Activated CD8-positive, alpha-beta memory T cell treated with anti-CD3 and anti-CD28 coated beads, Interleukin-2, amount 10 ng/mL, durations not matched to agents 7 days and 5 days (primary cell): ENCODE data around the gene UBE3C. TPM values are rescaled to one million over a fixed set of nuclear protein-coding genes. Genes with fewer than 3 reads are reported as not detected.
"Not testable (repeated sequence)": the region's sequence is repeated elsewhere in the genome, so short reads cannot be mapped to it uniquely, and the experiment has no call there.

Source experiments
- ATAC-seq: fragments of 150-1000 bp; cut with Tn5 transposase; one replicate; pipeline ENCODE4 v1.10.0; 2021; ENCODE audit warnings: moderate library complexity
- CTCF ChIA-PET: fragments of 350-600 bp; sonication (Branson Sonifier 250); formaldehyde crosslinking; loops from one replicate; lab custom pipeline; 2021; ENCODE audit warnings: antibody characterized with exemption; lab: Charles Lee
- DNase-seq: peaks from one replicate; pipeline ENCODE4 v3.0.0-alpha.2; 2020
- H3K27ac Mint-ChIP-seq: one replicate; pipeline ENCODE4 v1.8.0; 2021; ENCODE audit warnings: mild to moderate bottlenecking, mixed read lengths
- H3K27me3 Mint-ChIP-seq: one replicate; pipeline ENCODE4 v1.8.0; 2021; ENCODE audit warnings: mixed read lengths
- H3K36me3 Mint-ChIP-seq: one replicate; pipeline ENCODE4 v1.8.0; 2021; ENCODE audit warnings: mild to moderate bottlenecking, mixed read lengths
- H3K4me1 Mint-ChIP-seq: one replicate; pipeline ENCODE4 v1.8.0; 2021; ENCODE audit warnings: mixed read lengths
- H3K4me3 Mint-ChIP-seq: one replicate; pipeline ENCODE4 v1.8.0; 2021; ENCODE audit warnings: mild to moderate bottlenecking, moderate library complexity, mixed read lengths
- H3K9me3 Mint-ChIP-seq: one replicate; pipeline ENCODE4 v1.8.0; 2022; ENCODE audit warnings: low read depth, mixed read lengths
- total RNA-seq, 2 experiments: library from RNA; stranded (reverse); gene quantifications; one replicate each; pipeline ENCODE4 v1.2.3, GENCODE V29; 2021

Gene UBE3C
- total RNA-seq, 2 experiments from 2014 or later, result 54.8 to 62.1 TPM

DNA sequence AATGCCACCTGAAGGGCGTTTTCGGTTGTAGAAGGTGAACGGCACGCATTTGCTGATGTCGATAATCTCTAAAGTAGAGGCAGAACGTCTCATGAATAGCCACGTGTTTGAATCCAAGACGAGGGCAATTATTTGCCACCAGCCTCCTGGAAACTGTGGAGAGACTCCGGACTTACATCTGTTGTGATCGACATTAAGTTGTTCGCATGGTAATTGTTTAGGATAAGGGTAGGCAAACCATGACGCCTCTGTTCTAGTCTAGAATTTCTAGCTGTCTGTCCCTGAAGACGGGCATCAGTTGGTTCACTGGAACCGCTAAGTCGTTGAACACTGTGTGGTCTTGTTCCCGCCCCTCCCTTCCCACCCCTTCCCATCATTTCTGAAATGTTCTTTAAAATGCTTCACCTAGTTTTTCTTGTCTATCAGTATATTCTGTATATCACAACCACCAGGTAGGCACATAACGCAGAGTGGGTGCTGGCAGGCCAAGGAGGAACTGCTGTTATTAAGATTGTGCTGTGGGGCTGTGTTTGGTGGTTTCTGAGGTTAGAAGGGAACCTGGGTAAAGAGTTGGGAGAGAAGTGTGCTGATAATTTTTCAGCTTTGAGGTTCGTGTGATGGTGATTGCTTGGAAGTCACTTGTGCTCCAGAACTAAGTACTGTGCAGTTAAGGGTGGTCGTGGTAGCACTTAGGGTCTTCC is 1.2 kb downstream of the UBE3C start:
- Mint-ChIP-seq H3K27ac (peak overlapping the region; percentile 68), H3K4me3 (peak overlapping the region; percentile 76), H3K36me3 (peaks cover 34% of the 10 kb centered on the region), H3K27me3 (no peaks in the 10 kb centered on the region), H3K4me1 (peaks cover 44% of the 10 kb centered on the region), H3K9me3 (no peaks in the 10 kb centered on the region)
- ATAC-seq (no peak), DNase-seq (peak; percentile 52)
- CTCF ChIA-PET, result interaction anchor here (1.4 kb wide), 1 partner anchor 134 kb away, joined by 3 read pairs; no protein-coding TSS in a partner anchor

DNA sequence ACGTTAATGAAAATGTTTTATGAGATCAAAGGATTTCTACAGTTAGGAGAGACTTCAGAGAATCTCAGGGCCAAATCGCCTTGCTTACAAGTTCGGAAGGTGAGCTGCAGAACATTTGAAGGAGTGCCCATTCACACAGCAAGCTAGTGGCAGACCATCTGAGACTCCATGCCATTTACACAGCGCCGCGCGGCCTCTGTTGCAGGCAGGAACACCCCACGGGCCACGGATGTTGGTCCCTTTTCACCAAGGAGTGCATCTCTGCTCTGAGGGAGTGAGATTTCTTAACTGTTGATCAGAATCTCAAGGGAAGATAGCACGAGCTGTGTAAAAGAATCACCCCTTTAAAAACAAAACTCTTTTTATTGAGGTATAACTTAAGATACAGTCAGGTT is 1.8 kb downstream of the UBE3C start:
- Mint-ChIP-seq H3K4me3 (peak overlapping the region; percentile 76), H3K36me3 (peaks cover 36% of the 10 kb centered on the region), H3K9me3 (no peaks in the 10 kb centered on the region), H3K4me1 (peaks cover 44% of the 10 kb centered on the region), H3K27me3 (no peaks in the 10 kb centered on the region), H3K27ac (peak overlapping the region; percentile 68)
- ATAC-seq, result no peak
- CTCF ChIA-PET, result interaction anchor here (1.4 kb wide), 1 partner anchor 133 kb away, joined by 3 read pairs; no protein-coding TSS in a partner anchor
- DNase-seq, result no peak

DNA sequence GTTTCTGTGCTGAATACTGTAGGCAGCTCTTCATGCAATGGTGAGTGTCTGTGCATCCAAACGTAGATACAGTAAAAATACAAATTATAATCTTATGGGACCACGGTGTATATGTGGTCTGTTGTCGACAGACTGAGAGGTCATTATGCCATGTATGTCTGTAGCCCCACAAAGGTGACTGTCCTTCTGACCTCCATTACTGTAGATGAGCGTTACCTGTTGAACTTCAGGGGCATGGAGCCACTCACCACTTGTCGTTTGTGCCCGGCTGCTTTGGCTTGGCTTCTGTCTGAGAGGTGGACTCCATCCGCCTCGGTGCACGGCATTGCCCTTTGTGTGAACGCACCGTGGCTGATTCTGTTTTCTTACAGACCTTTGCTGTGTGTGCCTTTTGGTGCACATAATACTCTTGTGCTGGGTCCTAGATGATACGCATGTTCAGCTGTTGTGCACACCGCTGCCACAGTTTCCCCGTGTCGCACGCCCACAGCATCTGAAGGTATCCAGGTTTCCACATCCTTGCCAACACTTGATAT is 2.9 kb downstream of the UBE3C start:
- Mint-ChIP-seq H3K27ac (no peak overlapping the region), H3K4me3 (peak overlapping the region; percentile 76), H3K4me1 (peaks cover 44% of the 10 kb centered on the region), H3K27me3 (no peaks in the 10 kb centered on the region), H3K9me3 (no peaks in the 10 kb centered on the region), H3K36me3 (peaks cover 42% of the 10 kb centered on the region)
- DNase-seq, result no peak
- no peak for ATAC-seq
- CTCF ChIA-PET, result no interaction called here

DNA sequence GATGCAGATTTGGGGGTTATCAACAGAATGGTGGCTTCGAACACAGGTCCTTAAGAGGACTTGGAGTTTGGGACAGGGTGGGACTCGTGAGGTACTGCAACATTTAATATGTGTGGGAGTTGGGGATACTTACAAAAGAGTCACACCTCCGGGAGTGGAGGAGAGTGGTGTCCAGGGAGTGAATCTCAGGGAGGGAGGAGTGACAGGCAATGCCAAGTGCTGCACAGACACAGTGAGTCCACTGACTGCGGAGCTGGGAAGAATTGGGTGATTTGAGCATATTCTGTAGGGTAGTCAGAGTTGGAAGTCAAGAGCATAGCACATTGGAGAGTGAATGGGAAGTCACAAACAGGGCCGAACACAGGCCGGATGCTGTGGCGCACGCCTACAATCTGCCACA is 5.1 kb downstream of the UBE3C start:
- DNase-seq (no peak), ATAC-seq (no peak)
- Mint-ChIP-seq H3K36me3 (peaks cover 49% of the 10 kb centered on the region), H3K9me3 (no peaks in the 10 kb centered on the region), H3K4me3 (no peak overlapping the region), H3K27ac (peak overlapping the region; percentile 44), H3K27me3 (no peaks in the 10 kb centered on the region), H3K4me1 (peaks cover 48% of the 10 kb centered on the region)
- CTCF ChIA-PET, result no interaction called here

DNA sequence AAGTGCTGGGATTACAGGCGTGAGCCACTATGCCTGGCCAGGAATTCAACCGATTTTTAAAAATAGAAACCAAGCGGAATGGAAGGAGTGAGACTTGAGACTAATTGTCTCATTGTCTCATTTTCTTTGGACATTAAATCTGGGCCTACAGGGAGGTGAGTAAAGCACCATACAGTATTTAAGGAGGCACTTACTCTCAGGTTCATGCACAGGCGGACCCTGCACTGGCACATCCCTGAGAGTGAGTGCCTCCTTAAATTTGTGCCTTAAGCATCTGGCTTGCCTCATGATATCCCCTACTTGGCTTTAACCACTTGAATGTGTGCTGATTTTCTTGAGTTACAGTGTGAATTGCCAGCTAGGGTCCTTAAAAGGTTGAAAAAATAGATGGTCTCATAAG is 10.6 kb downstream of the UBE3C start:
- Mint-ChIP-seq H3K27ac (no peak overlapping the region), H3K4me1 (peaks cover 29% of the 10 kb centered on the region), H3K36me3 (peaks cover 26% of the 10 kb centered on the region), H3K9me3 (no peaks in the 10 kb centered on the region), H3K4me3 (no peak overlapping the region), H3K27me3 (no peaks in the 10 kb centered on the region)
- CTCF ChIA-PET, result no interaction called here
- DNase-seq (no peak), ATAC-seq (no peak)

DNA sequence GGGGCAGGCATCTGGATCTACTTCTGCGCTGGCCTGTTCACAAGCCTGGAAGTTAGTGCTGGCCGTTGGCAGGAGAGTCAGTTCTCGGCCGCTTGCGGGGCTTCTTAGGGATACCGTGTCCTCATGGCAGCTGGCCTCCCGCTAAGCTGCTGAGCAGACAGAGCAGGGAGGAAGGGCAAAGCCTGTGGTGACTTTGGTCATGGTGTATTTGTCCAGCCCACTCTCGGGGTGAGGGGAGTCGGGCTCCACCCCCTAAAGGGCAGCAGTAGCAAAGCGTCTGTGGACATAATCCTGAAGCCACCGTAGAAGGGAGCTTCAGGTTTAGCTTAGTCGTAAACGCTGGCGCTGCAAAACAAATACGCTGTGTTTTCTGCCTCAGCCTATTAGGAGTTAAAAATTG is 12.2 kb downstream of the UBE3C start:
- CTCF ChIA-PET, result interaction anchor here (0.9 kb wide), 1 partner anchor 18 kb away, joined by 3 read pairs; no protein-coding TSS in a partner anchor
- ATAC-seq (no peak), DNase-seq (no peak)
- H3K27ac Mint-ChIP-seq, result no peak overlapping the region
- H3K9me3 Mint-ChIP-seq, result no peaks in the 10 kb centered on the region
- peaks cover 28% of the 10 kb centered on the region for H3K4me1 Mint-ChIP-seq
- no peak overlapping the region for H3K4me3 Mint-ChIP-seq
- peaks cover 18% of the 10 kb centered on the region for H3K36me3 Mint-ChIP-seq
- no peaks in the 10 kb centered on the region for H3K27me3 Mint-ChIP-seq

DNA sequence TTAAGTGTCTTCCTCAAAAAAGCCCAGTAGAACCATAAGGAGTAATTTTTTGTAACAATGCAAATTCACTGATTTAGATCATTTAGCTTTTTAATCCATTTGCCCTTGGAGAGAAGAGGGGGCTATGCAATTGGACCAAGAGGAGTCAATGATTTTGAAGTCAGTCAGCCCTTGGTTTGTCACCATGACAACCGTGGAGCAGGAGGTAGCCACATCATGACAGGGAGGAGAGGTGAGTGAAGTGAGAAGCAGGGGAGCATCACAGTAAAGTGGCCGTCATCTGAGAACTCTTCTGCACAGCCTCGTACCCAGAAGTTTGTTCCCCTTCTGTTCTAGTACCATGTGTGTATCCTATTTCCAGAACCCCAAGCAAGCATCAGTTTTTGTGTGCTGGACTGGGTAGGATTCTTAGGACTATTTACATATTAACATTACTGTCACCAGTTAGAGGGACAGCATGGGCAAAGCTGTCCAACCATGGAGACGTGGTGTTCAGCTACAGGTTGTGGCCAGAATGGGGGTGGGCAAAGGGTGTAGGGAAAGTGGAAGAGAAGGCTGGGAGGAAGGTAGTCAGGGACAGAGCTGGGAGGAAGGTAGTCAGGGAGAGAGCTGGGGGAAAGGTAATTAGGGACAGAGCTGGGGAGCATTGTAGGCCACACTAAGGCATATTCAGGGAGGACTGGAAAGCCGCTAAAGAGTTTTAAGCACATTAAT is 13.1 kb downstream of the UBE3C start:
- Mint-ChIP-seq H3K27me3 (no peaks in the 10 kb centered on the region), H3K4me1 (peaks cover 24% of the 10 kb centered on the region), H3K4me3 (no peak overlapping the region), H3K36me3 (peaks cover 15% of the 10 kb centered on the region), H3K9me3 (no peaks in the 10 kb centered on the region), H3K27ac (peak overlapping the region; percentile 48)
- CTCF ChIA-PET, result interaction anchor here (0.6 kb wide), 1 partner anchor 293 kb away, joined by 3 read pairs; no protein-coding TSS in a partner anchor
- DNase-seq (no peak), ATAC-seq (no peak)

DNA sequence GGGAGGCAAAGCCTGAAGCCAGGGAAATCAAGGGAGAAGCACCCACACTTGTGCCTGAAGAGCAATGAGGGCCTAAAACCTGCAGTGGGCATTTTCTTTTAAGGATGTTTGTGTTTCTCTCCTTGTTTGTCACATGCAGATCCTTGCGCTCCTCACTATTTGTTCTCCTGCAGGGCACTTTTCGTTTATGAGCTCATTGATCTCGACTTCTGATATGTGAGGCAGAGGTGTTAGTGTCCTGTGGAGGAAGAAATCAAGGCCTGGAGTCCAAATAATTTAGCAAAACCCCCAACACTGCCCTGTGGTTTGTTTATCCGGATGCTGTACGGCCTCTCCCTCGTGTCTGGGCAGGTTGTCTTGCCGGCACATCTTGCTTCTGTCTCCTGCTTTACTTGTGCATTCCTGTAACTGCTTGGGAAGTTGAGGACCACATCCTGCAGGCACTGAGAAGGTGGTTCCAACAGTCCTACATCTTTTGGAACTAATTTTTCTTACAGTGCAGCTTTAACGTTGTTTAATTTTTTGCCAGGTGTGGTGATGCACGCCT is 13.7 kb downstream of the UBE3C start:
- H3K27ac Mint-ChIP-seq, result no peak overlapping the region
- no peaks in the 10 kb centered on the region for H3K9me3 Mint-ChIP-seq
- CTCF ChIA-PET, result interaction anchor here (0.6 kb wide), 1 partner anchor 294 kb away, joined by 3 read pairs; no protein-coding TSS in a partner anchor
- ATAC-seq, result no peak
- no peak overlapping the region for H3K4me3 Mint-ChIP-seq
- peaks cover 11% of the 10 kb centered on the region for H3K36me3 Mint-ChIP-seq
- no peaks in the 10 kb centered on the region for H3K27me3 Mint-ChIP-seq
- no peak for DNase-seq
- H3K4me1 Mint-ChIP-seq, result peaks cover 19% of the 10 kb centered on the region

DNA sequence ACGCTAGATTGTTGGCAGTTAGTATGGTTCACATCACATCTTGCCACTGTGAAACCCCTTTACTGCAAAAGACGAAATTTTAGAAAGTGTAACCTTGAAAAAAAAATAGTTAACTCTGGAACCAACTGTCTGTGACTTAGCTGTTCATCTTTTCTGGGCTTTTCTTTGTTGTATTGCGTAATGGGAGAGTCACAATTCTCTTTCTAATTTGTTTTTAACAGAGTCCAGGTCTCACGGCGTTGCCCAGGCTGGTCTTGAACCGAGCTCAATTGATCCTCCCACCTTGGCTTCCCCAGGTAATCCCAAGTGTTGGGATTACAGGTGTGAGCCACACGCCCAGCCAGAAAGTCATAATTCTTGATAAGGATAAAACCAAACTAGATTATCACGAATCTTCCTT is 14.5 kb downstream of the UBE3C start:
- H3K4me3 Mint-ChIP-seq, result no peak overlapping the region
- CTCF ChIA-PET, result no interaction called here
- H3K36me3 Mint-ChIP-seq, result peaks cover 9% of the 10 kb centered on the region
- no peaks in the 10 kb centered on the region for H3K27me3 Mint-ChIP-seq
- no peaks in the 10 kb centered on the region for H3K9me3 Mint-ChIP-seq
- H3K4me1 Mint-ChIP-seq, result peaks cover 15% of the 10 kb centered on the region
- no peak overlapping the region for H3K27ac Mint-ChIP-seq
- ATAC-seq (no peak), DNase-seq (no peak)

DNA sequence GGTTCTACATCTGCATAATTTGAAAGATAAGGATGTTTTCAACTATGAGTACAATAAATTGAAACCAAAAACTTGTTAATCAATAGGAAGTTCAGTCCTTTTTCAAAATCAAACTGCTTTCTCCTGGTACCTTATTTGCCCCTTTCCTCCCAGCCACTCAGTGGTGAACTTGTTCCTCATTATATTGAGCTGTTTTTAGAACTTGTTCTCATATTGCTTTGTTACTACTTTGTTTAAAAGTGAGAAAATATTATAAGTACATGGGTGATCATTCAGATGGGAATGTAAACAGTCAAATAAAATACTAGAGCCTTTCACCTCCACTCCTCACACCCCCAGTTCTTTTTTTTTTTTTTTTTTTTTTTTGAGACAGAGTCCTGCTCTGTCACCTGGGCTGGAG is 17.2 kb downstream of the UBE3C start:
- CTCF ChIA-PET, result no interaction called here
- no peak overlapping the region for H3K27ac Mint-ChIP-seq
- H3K4me1 Mint-ChIP-seq, result peaks cover 15% of the 10 kb centered on the region

DNA sequence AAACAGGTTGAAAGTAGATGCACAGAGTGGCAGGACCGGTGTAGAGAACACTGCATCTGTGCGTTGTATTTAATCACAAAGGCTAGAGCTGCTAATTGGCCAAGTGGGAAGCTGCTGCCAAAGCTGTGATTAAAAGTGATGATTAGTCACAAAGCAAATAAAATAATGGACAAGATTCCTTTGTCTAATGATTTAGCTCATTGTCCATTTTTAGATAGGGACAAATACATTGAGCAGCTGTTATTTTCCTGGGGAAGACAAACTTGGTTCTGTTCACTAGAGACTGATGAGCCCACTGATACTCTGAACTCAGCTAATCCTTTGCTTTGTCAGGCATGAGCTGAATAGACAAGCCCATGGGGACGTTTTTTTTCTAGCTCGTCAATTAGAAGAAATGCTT is 19.7 kb downstream of the UBE3C start:
- no peaks in the 10 kb centered on the region for H3K27me3 Mint-ChIP-seq
- ATAC-seq, result no peak
- no peak overlapping the region for H3K27ac Mint-ChIP-seq
- peaks cover 4% of the 10 kb centered on the region for H3K4me1 Mint-ChIP-seq
- no peaks in the 10 kb centered on the region for H3K9me3 Mint-ChIP-seq
- no peak overlapping the region for H3K4me3 Mint-ChIP-seq
- no peak for DNase-seq
- peaks cover 23% of the 10 kb centered on the region for H3K36me3 Mint-ChIP-seq
- CTCF ChIA-PET, result no interaction called here

More for the DNA sequence above, 17.2 kb downstream of the UBE3C start:
- Mint-ChIP-seq H3K36me3 (peaks cover 15% of the 10 kb centered on the region), H3K9me3 (no peaks in the 10 kb centered on the region), H3K4me3 (no peak overlapping the region), H3K27me3 (no peaks in the 10 kb centered on the region)
- no peak for DNase-seq
- ATAC-seq, result no peak

DNA sequence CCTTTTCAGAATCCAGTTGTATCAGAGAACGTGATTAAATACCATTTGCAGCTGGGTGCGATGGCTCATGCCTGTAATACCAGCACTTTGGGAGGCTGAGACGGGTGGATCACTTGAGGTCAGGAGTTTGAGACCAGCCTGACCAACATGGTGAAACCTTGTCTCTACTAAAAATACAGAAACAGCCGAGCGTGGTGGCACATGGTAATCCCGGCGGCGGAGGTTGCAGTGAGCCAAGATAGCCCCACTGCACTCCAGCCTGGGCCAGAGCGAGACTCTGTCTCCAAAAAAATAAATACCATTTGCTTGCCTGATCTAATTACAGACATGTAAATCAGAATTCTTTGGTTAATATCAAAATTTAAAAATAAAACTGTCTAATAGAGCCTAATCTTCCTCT is 20.8 kb downstream of the UBE3C start:
- H3K4me1 Mint-ChIP-seq, H3K27ac Mint-ChIP-seq, H3K9me3 Mint-ChIP-seq, ATAC-seq, H3K4me3 Mint-ChIP-seq, CTCF ChIA-PET, H3K27me3 Mint-ChIP-seq, DNase-seq: not testable (repeated sequence)
- H3K36me3 Mint-ChIP-seq, result peaks cover 26% of the 10 kb centered on the region

DNA sequence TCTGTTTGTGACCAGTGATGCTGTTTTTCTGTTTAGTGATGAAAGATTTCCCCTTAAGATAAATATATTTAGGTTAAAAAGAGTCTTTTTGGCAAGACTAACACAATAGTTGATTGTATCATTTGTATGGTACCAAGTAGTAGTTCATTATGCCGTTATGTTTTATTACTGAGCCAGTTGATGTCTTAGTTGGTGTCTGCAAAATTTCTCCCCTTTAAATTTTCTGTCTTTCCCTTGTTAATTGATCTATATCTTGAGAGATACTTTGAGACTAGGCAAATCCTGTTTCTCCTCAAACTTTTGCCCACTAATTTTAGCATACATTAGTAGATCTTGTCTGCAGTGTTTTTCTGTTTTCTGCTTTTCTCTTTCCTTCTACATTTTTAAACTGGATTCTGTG is 21.7 kb downstream of the UBE3C start:
- Mint-ChIP-seq H3K36me3 (peaks cover 33% of the 10 kb centered on the region), H3K27me3 (no peaks in the 10 kb centered on the region), H3K27ac (no peak overlapping the region), H3K4me3 (no peak overlapping the region), H3K9me3 (no peaks in the 10 kb centered on the region), H3K4me1 (peaks cover 4% of the 10 kb centered on the region)
- ATAC-seq (no peak), DNase-seq (no peak)
- CTCF ChIA-PET, result no interaction called here
